ENCODE results near the gene KIF26A. TPM values are rescaled to one million over a fixed set of nuclear protein-coding genes. Genes with fewer than 3 reads are reported as not detected.

Gene KIF26A
- total RNA-seq, 2 donors from 2014 or later = 2.0 to 3.9 TPM

- no peak for TF ChIP-seq CTCF (IDR thresholded peaks at IDR 0.05)
- Histone ChIP-seq H3K9me3 (no peaks in the 10 kb centered on the region), H3K4me3 (no peak overlapping the region), H3K36me3 (no peaks in the 10 kb centered on the region), H3K27ac (no peak overlapping the region), H3K27me3 (replicated peaks; ENCODE audit: insufficient read depth) (no peaks in the 10 kb centered on the region), H3K4me1 (ENCODE audit: control insufficient read depth in 1 of 2, low read depth in 2 of 2) (peaks cover 0 to 16% of the 10 kb centered on the region in 2 donors)
- DNase-seq (ENCODE audit: low spot score) (no peak), ATAC-seq (ENCODE audit: insufficient number of reproducible peaks, low FRiP score, low read depth) (no peak)
Observed at GRCh38 chr14:104114421-104115130, 23.8 kb upstream of the KIF26A start.

GRCh38 chr14:104115131-104115600 lies 23.2 kb upstream of the KIF26A start:
- ATAC-seq (ENCODE audit: insufficient number of reproducible peaks, low FRiP score, low read depth) = no peak

GRCh38 chr14:104115691-104116287 lies 22.6 kb upstream of the KIF26A start:
- H3K4me1 ChIP-seq (ENCODE audit: control insufficient read depth in 1 of 2, low read depth in 2 of 2) = peaks cover 0 to 16% of the 10 kb centered on the region in 2 donors
- ATAC-seq (ENCODE audit: insufficient number of reproducible peaks, low FRiP score, low read depth) (no peak), DNase-seq (ENCODE audit: low spot score) (no peak)
- H3K4me3 ChIP-seq = peak overlapping the region; percentile 64
- no peaks in the 10 kb centered on the region for H3K9me3 ChIP-seq
- no peaks in the 10 kb centered on the region for H3K27me3 ChIP-seq (replicated peaks; ENCODE audit: insufficient read depth)
- no peak for TF ChIP-seq CTCF (IDR thresholded peaks at IDR 0.05)
- H3K27ac ChIP-seq = no peak overlapping the region
- no peaks in the 10 kb centered on the region for H3K36me3 ChIP-seq

More at GRCh38 chr14:104115131-104115600, 23.2 kb upstream of the KIF26A start:
- no peak overlapping the region for H3K4me3 ChIP-seq
- no peaks in the 10 kb centered on the region for H3K27me3 ChIP-seq (replicated peaks; ENCODE audit: insufficient read depth)
- DNase-seq (ENCODE audit: low spot score) = no peak
- no peaks in the 10 kb centered on the region for H3K36me3 ChIP-seq
- TF ChIP-seq CTCF (IDR thresholded peaks at IDR 0.05) = no peak
- H3K4me1 ChIP-seq (ENCODE audit: control insufficient read depth in 1 of 2, low read depth in 2 of 2) = peaks cover 0 to 16% of the 10 kb centered on the region in 2 donors
- H3K27ac ChIP-seq = no peak overlapping the region
- no peaks in the 10 kb centered on the region for H3K9me3 ChIP-seq

- Histone ChIP-seq H3K27me3 (replicated peaks; ENCODE audit: insufficient read depth) (no peaks in the 10 kb centered on the region), H3K4me3 (peak overlapping the region; percentile 64), H3K4me1 (ENCODE audit: control insufficient read depth in 1 of 2, low read depth in 2 of 2) (peaks cover 0 to 16% of the 10 kb centered on the region in 2 donors), H3K36me3 (no peaks in the 10 kb centered on the region), H3K9me3 (no peaks in the 10 kb centered on the region), H3K27ac (no peak overlapping the region)
- DNase-seq (ENCODE audit: low spot score) (no peak), ATAC-seq (ENCODE audit: insufficient number of reproducible peaks, low FRiP score, low read depth) (no peak)
- no peak for TF ChIP-seq CTCF (IDR thresholded peaks at IDR 0.05)
Observed at GRCh38 chr14:104116288-104116755, 22.1 kb upstream of the KIF26A start.

- ATAC-seq (ENCODE audit: insufficient number of reproducible peaks, low FRiP score, low read depth) (no peak), DNase-seq (ENCODE audit: low spot score) (no peak)
- H3K27me3 ChIP-seq (replicated peaks; ENCODE audit: insufficient read depth) = no peaks in the 10 kb centered on the region
- H3K4me1 ChIP-seq (ENCODE audit: control insufficient read depth in 1 of 2, low read depth in 2 of 2) = peaks cover 0 to 16% of the 10 kb centered on the region in 2 donors
- peak overlapping the region; percentile 64 for H3K4me3 ChIP-seq
- no peaks in the 10 kb centered on the region for H3K36me3 ChIP-seq
- no peaks in the 10 kb centered on the region for H3K9me3 ChIP-seq
- no peak overlapping the region for H3K27ac ChIP-seq
- TF ChIP-seq CTCF (IDR thresholded peaks at IDR 0.05) = no peak
Observed at GRCh38 chr14:104116756-104117340, 21.5 kb upstream of the KIF26A start.

Data from thoracic aorta (tissue), 2 donors.